Prostate gland (tissue), 2 donors: ENCODE results near the gene CHTF18. TPM values are rescaled to one million over a fixed set of nuclear protein-coding genes. Genes with fewer than 3 reads are reported as not detected.

ENCODE experiments used
- DNase-seq: peaks from one replicate; pipeline ENCODE4 v3.0.0-alpha.2; 2019; ENCODE audit warnings: low spot score
- H3K27ac ChIP-seq, 2 donors: fragments of 200-600 bp; sonication (generic); 2 replicates each; pipeline ENCODE4 v1.5.1; 2017 to 2019
- H3K27me3 ChIP-seq: fragments of 200-600 bp; sonication (generic); replicated peaks from 2 replicates; pipeline ENCODE4 v1.5.1; 2019; ENCODE audit not compliant: insufficient read depth
- H3K36me3 ChIP-seq, 2 donors: fragments of 200-600 bp; sonication (generic); 1 replicate in 1 of 2; 2 replicates in 1 of 2; pipeline versions ENCODE4 v1.5.1 to v1.8.1; 2017 to 2019
- H3K4me1 ChIP-seq: fragments of 200-600 bp; sonication (generic); replicated peaks from 2 replicates; pipeline ENCODE4 v1.5.1; 2019
- H3K4me3 ChIP-seq, 2 donors: fragments of 200-600 bp; sonication (generic); 2 replicates each; pipeline ENCODE4 v1.5.1; 2017 to 2019
- H3K9me3 ChIP-seq: fragments of 200-600 bp; sonication (generic); 2 replicates; pipeline ENCODE4 v1.5.1; 2017
- POLR2A ChIP-seq: fragments of 450-650 bp; IDR thresholded peaks from one replicate; pipeline ENCODE4 v1.6.1; 2016; ENCODE audit warnings: antibody characterized with exemption, mild to moderate bottlenecking
- POLR2AphosphoS5 ChIP-seq: sonication (generic); formaldehyde crosslinking; IDR thresholded peaks from one replicate; pipeline ENCODE4 v1.6.1; 2017; ENCODE audit warnings: antibody characterized with exemption
- WGBS: methylation state at CpG from one replicate; pipeline ENCODE4 v1.1.5; 2018; 5-methylcytosine and 5-hydroxymethylcytosine counted together
- intact Hi-C: fragments of 100-400 bp; cut with DNase I; formaldehyde crosslinking; loops from one replicate; pipeline ENCODE4 v1.14.2; 2022
- total RNA-seq, 2 donors: library from RNA; depleted of rRNA; stranded (reverse); fragments of >200 nt; gene quantifications; one replicate each; pipeline ENCODE4 v1.1.0, GENCODE V29; 2016
- TF ChIP-seq, protein P1 (sequence below), 4 experiments: fragments of 200-600 bp in 2 of 4; fragments of 450-650 bp in 2 of 4; sonication (generic) in 2 of 4; IDR thresholded peaks; 1 replicate in 3 of 4; 2 replicates in 1 of 4; pipeline ENCODE4 v1.5.1; 2016 to 2019; ENCODE audit warnings: antibody characterized with exemption in 4 of 4, mild to moderate bottlenecking in 2 of 4, moderate library complexity in 2 of 4

Gene CHTF18
- total RNA-seq, 2 donors from 2014 or later: 7.8 to 57.5 TPM

DNA sequence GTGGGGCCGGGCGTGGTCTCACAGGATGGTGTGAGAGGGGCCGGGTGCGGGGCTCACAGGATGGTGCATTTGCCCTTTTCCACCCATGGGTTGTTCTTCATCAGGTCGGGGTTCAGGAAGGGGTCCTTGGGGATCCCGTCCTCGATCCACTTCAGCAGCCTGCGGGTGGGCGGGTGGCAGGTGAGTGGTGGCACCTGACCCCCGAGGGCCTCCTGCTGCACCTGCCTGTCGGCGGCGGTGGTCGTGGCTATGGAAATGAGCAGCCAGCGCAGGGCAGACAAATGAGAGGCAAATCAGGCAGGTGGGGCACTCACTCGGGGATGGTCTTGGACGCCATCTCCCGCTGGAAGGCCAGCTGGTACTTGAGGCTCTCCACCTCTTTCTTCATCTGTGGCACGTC, 10.2 kb downstream of the CHTF18 start:
- H3K36me3 ChIP-seq: no peaks in the 10 kb centered on the region
- intact Hi-C loops: no loop called here
- 87% methylated on average over 19 of the region's 19 CpGs for WGBS
- H3K4me3 ChIP-seq: no peak overlapping the region
- H3K9me3 ChIP-seq: no peaks in the 10 kb centered on the region
- H3K27ac ChIP-seq: no peak overlapping the region
- peaks cover 19% of the 10 kb centered on the region for H3K27me3 ChIP-seq
- no peak for DNase-seq
- TF ChIP-seq, protein P1, sequence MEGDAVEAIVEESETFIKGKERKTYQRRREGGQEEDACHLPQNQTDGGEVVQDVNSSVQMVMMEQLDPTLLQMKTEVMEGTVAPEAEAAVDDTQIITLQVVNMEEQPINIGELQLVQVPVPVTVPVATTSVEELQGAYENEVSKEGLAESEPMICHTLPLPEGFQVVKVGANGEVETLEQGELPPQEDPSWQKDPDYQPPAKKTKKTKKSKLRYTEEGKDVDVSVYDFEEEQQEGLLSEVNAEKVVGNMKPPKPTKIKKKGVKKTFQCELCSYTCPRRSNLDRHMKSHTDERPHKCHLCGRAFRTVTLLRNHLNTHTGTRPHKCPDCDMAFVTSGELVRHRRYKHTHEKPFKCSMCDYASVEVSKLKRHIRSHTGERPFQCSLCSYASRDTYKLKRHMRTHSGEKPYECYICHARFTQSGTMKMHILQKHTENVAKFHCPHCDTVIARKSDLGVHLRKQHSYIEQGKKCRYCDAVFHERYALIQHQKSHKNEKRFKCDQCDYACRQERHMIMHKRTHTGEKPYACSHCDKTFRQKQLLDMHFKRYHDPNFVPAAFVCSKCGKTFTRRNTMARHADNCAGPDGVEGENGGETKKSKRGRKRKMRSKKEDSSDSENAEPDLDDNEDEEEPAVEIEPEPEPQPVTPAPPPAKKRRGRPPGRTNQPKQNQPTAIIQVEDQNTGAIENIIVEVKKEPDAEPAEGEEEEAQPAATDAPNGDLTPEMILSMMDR (IDR thresholded peaks at IDR 0.05): no peak
- TF ChIP-seq POLR2AphosphoS5 (no peak), POLR2A (no peak)
- H3K4me1 ChIP-seq: no peaks in the 10 kb centered on the region

DNA sequence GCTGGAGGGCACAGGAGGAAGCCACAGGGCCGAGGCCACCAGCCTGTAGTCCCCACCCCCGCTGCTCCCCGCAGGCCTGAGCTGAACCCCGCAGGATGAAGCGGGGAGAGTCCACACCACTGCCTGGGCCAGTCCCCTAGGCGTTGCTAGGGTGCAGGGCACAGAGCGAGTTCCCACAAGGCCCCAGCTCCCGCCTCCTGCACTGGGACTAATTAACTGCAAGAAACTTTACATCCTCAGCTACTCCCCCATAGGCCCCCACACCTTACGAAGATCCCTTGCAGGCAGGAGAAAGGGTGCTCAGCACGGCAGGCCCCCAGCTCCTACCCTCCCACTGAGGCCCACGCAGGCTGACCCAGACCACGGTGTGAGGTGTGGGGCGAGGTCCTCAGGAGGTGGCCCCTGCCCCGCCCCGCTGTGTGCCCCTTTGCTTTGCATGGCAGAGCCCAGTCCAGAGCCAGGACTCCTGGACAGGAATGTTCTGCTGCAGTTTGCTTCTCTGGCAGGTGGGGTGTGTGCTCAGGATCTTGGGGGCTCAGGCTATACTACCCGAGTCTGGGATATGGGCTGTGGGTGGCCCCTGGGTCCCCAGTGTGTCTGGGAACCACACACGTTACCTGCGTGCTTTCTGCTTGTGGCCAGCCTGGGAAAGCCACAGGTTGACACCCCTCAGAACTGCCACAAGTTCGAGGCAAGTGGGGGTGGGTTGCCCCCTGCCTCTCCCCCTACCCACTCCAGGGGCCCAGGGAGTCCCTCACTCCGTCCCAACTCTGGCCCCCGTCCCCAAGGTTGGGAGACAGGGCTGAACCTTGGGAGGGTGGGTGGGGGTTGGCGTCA, 10.9 kb downstream of the CHTF18 start:
- no peak overlapping the region for H3K27ac ChIP-seq
- H3K36me3 ChIP-seq: no peaks in the 10 kb centered on the region
- no peaks in the 10 kb centered on the region for H3K4me1 ChIP-seq
- no peak for DNase-seq
- WGBS: 52% methylated on average over 20 of the region's 22 CpGs
- no peak for TF ChIP-seq POLR2AphosphoS5
- intact Hi-C loops: no loop called here
- H3K27me3 ChIP-seq: peaks cover 19% of the 10 kb centered on the region
- no peaks in the 10 kb centered on the region for H3K9me3 ChIP-seq
- H3K4me3 ChIP-seq: no peak overlapping the region

DNA sequence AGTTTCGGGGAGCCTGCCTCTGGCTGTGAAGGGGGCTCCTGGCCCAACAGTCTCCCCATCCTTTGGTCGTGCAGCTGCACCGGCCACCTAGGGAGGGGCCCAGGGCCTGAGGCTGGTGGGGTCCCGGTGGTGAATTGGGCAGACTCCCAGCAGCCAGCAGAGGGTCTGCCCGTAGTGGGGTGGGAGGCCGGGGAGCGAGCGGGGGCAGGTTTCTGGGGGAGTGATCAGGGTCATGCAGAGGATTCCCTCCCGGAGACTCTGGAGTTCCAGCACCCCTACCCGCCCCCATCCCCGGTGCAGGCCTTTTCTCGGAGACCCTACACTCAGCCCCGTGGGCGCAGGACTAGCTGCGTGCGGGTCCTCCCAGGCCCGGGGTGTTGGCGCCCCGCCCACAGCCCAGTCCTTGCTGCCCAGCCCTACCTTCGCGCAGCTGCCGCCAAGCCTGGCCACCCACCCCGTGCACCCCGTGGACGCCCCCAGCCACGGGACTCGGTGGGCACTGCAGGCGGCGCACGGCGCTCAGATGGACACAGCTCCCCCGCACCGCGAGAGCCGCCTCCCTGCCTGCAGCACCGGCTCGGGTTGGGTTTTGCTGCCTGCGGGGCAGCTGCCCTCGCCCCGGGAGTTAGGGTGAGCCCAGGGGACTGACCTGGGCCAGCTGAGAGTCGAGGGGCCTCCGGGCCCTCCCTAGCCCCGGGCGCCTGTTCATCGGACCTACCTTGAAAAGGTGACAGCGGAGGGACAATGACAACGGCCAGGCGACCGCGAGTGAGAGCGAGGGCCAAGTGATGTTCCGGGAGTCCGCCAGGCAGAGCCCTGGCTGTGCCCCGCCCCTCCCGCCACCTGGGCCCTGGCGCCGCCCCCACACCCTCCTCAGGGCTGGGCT, 11.8 kb downstream of the CHTF18 start, which contains the start of gene GNG13:
Gene GNG13, minus strand, starts transcription at position 787 of the 886 bp plus-strand sequence. CDS start 1,657 bp downstream, outside the sequence.
- WGBS: 2% methylated on average over 49 of the region's 57 CpGs
- intact Hi-C loops: no loop called here

DNA sequence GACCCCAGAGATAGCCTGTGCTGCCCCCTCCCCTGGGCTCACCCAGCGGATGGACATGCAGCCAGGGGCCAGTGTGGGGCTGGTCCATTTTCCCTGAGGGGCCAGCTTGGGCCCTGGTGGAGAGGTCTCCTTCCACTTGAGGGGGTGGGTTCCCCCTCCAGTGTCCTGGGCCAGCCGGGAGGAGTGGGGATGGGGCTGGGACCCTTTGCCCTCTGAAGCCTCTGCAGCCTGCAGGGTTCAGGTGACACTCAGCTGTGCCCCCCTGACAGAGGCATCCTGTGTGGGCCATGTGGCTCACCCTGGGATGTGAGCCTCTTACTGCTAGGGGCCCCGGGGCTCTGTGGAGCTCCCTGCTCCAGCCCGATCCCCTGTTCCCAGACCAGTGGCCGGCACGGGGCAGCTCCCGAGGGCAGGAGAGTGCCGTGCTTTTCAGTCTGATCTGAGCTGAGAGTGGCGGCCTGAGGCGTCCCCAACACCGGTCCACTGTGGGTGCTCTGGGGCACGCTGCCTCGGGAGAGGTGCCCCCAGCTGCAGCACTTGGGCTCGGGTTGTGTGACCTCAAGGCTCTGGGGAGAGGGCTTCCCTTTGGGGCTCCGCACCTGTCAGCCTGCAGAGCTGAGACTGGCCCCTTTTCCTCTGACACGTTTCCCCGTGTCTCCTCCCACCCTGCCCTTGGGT, 12.6 kb downstream of the CHTF18 start:
- TF ChIP-seq, protein P1 (IDR thresholded peaks at IDR 0.05): no peak
- TF ChIP-seq POLR2A (no peak), POLR2AphosphoS5 (no peak)

More for the DNA sequence above, 11.8 kb downstream of the CHTF18 start, which contains the start of gene GNG13:
- Histone ChIP-seq H3K27ac (no peak within 1 kb of the TSS), H3K4me3 (no peak within 1 kb of the TSS), H3K36me3 (no peaks in the 10 kb centered on the region), H3K4me1 (no peaks in the 10 kb centered on the region), H3K9me3 (no peaks in the 10 kb centered on the region), H3K27me3 (peaks cover 19% of the 10 kb centered on the region)
- DNase-seq: no peak
- TF ChIP-seq, protein P1 (IDR thresholded peaks at IDR 0.05): no peak
- TF ChIP-seq POLR2AphosphoS5 (no peak), POLR2A (no peak)

More for the DNA sequence above, 12.6 kb downstream of the CHTF18 start:
- H3K9me3 ChIP-seq: no peaks in the 10 kb centered on the region
- no peak for DNase-seq
- no peaks in the 10 kb centered on the region for H3K36me3 ChIP-seq
- 12% methylated on average over 17 of the region's 17 CpGs for whole genome bisulfite sequencing
- intact Hi-C loops: no loop called here
- peaks cover 19% of the 10 kb centered on the region for H3K27me3 ChIP-seq
- no peaks in the 10 kb centered on the region for H3K4me1 ChIP-seq
- H3K4me3 ChIP-seq: no peak overlapping the region
- no peak overlapping the region for H3K27ac ChIP-seq
